Measurements from ENCODE around the gene ZC3H13.

Gene ZC3H13

GRCh38 chr13:45967589-45967988, 85.0 kb downstream of the ZC3H13 start:
- no peak overlapping the region for H2AFZ ChIP-seq (ENCODE audit: low read length)
- peaks cover 0 to 2% of the 10 kb centered on the region in 2 donors for H3K9me3 ChIP-seq (replicated peaks in 1 of 2; ENCODE audit: control insufficient read depth in 2 of 2, insufficient read depth in 1 of 2, low read depth in 1 of 2, low read length in 2 of 2)
- no peak overlapping the region for H2AK5ac ChIP-seq (ENCODE audit: low read depth, low read length)
- H2BK120ac ChIP-seq (ENCODE audit: low read depth, low read length), result no peak overlapping the region
- no peak overlapping the region for H3K4me3 ChIP-seq (ENCODE audit: low read length in 2 of 2)
- no peaks in the 10 kb centered on the region for H3K79me1 ChIP-seq (ENCODE audit: low read depth, low read length)
- no peak for DNase-seq (ENCODE audit: low spot score)
- no peak overlapping the region for H3K27ac ChIP-seq (replicated peaks; ENCODE audit: low read length)
- no peak overlapping the region for H4K8ac ChIP-seq (ENCODE audit: low read depth, low read length)
- H4K91ac ChIP-seq (ENCODE audit: low read depth, low read length, poor library complexity), result no peak overlapping the region
- no peak overlapping the region for H3K4me2 ChIP-seq (ENCODE audit: insufficient read depth, low read length, poor library complexity, severe bottlenecking)
- no peak overlapping the region for H3K23ac ChIP-seq (ENCODE audit: low read depth, low read length, poor library complexity)
- WGBS, 2 donors (ENCODE audit: extremely low coverage in 2 of 2, insufficient read length in 2 of 2, insufficient replicate concordance in 1 of 2), result 100% methylated on average over 4 of the region's 16 CpGs; no CpG with 5 or more reads in 1 of the 2 donors
- H3K9ac ChIP-seq (ENCODE audit: low read depth, low read length, poor library complexity), result no peak overlapping the region
- no peak overlapping the region for H3K18ac ChIP-seq (ENCODE audit: low read length)
- no peaks in the 10 kb centered on the region for H3K4me1 ChIP-seq (ENCODE audit: control insufficient read depth in 2 of 2, insufficient read depth in 1 of 2, low read depth in 1 of 2, low read length in 2 of 2)
- no peak overlapping the region for H2BK12ac ChIP-seq (ENCODE audit: low read length)
- H3K27me3 ChIP-seq (ENCODE audit: control insufficient read depth in 3 of 3, insufficient read depth in 3 of 3, low read depth in 1 of 3, low read length in 3 of 3), result no peaks in the 10 kb centered on the region
- H3K4ac ChIP-seq (ENCODE audit: low read length), result no peak overlapping the region
- H3K36me3 ChIP-seq (replicated peaks in 1 of 2; ENCODE audit: control insufficient read depth in 2 of 2, insufficient read depth in 2 of 2, low read length in 2 of 2), result peaks cover 22 to 100% of the 10 kb centered on the region in 2 donors
- H2BK15ac ChIP-seq (ENCODE audit: low read length), result no peak overlapping the region
- no peak overlapping the region for H2BK5ac ChIP-seq (ENCODE audit: low read length)
- H3K14ac ChIP-seq (ENCODE audit: low read length), result no peak overlapping the region

GRCh38 chr13:45966715-45967114, 85.8 kb downstream of the ZC3H13 start:
- DNase-seq (ENCODE audit: low spot score), result no peak
- no peaks in the 10 kb centered on the region for H3K27me3 ChIP-seq (ENCODE audit: control insufficient read depth in 3 of 3, insufficient read depth in 3 of 3, low read depth in 1 of 3, low read length in 3 of 3)
- H3K27ac ChIP-seq (replicated peaks; ENCODE audit: low read length), result no peak overlapping the region
- no peaks in the 10 kb centered on the region for H3K9me3 ChIP-seq (replicated peaks in 1 of 2; ENCODE audit: control insufficient read depth in 2 of 2, insufficient read depth in 1 of 2, low read depth in 1 of 2, low read length in 2 of 2)
- H4K8ac ChIP-seq (ENCODE audit: low read depth, low read length), result no peak overlapping the region
- no peak overlapping the region for H3K4ac ChIP-seq (ENCODE audit: low read length)
- H2BK15ac ChIP-seq (ENCODE audit: low read length), result no peak overlapping the region
- no peaks in the 10 kb centered on the region for H3K79me1 ChIP-seq (ENCODE audit: low read depth, low read length)
- no peak overlapping the region for H2BK5ac ChIP-seq (ENCODE audit: low read length)
- H3K18ac ChIP-seq (ENCODE audit: low read length), result no peak overlapping the region
- no peak overlapping the region for H3K4me3 ChIP-seq (ENCODE audit: low read length in 2 of 2)
- H3K4me2 ChIP-seq (ENCODE audit: insufficient read depth, low read length, poor library complexity, severe bottlenecking), result no peak overlapping the region
- WGBS, 2 donors (ENCODE audit: extremely low coverage in 2 of 2, insufficient read length in 2 of 2, insufficient replicate concordance in 1 of 2), result no CpG with 5 or more reads among the region's 3 CpGs
- no peak overlapping the region for H2BK12ac ChIP-seq (ENCODE audit: low read length)
- no peak overlapping the region for H3K23ac ChIP-seq (ENCODE audit: low read depth, low read length, poor library complexity)
- H3K9ac ChIP-seq (ENCODE audit: low read depth, low read length, poor library complexity), result no peak overlapping the region
- no peak overlapping the region for H3K14ac ChIP-seq (ENCODE audit: low read length)
- H4K91ac ChIP-seq (ENCODE audit: low read depth, low read length, poor library complexity), result no peak overlapping the region
- no peak overlapping the region for H2BK120ac ChIP-seq (ENCODE audit: low read depth, low read length)
- peaks cover 20 to 99% of the 10 kb centered on the region in 2 donors for H3K36me3 ChIP-seq (replicated peaks in 1 of 2; ENCODE audit: control insufficient read depth in 2 of 2, insufficient read depth in 2 of 2, low read length in 2 of 2)
- no peak overlapping the region for H2AK5ac ChIP-seq (ENCODE audit: low read depth, low read length)
- H3K4me1 ChIP-seq (ENCODE audit: control insufficient read depth in 2 of 2, insufficient read depth in 1 of 2, low read depth in 1 of 2, low read length in 2 of 2), result no peaks in the 10 kb centered on the region
- H2AFZ ChIP-seq (ENCODE audit: low read length), result no peak overlapping the region

- Histone ChIP-seq H4K91ac (ENCODE audit: low read depth, low read length, poor library complexity) (no peak overlapping the region), H3K27ac (replicated peaks; ENCODE audit: low read length) (no peak overlapping the region), H3K27me3 (ENCODE audit: control insufficient read depth in 3 of 3, insufficient read depth in 3 of 3, low read depth in 1 of 3, low read length in 3 of 3) (no peaks in the 10 kb centered on the region), H2BK15ac (ENCODE audit: low read length) (no peak overlapping the region), H2BK120ac (ENCODE audit: low read depth, low read length) (no peak overlapping the region), H2BK12ac (ENCODE audit: low read length) (no peak overlapping the region), H2AFZ (ENCODE audit: low read length) (no peak overlapping the region), H3K4me1 (ENCODE audit: control insufficient read depth in 2 of 2, insufficient read depth in 1 of 2, low read depth in 1 of 2, low read length in 2 of 2) (no peaks in the 10 kb centered on the region), H3K9ac (ENCODE audit: low read depth, low read length, poor library complexity) (no peak overlapping the region), H3K14ac (ENCODE audit: low read length) (no peak overlapping the region), H3K79me1 (ENCODE audit: low read depth, low read length) (no peaks in the 10 kb centered on the region), H4K8ac (ENCODE audit: low read depth, low read length) (no peak overlapping the region), H3K9me3 (replicated peaks in 1 of 2; ENCODE audit: control insufficient read depth in 2 of 2, insufficient read depth in 1 of 2, low read depth in 1 of 2, low read length in 2 of 2) (no peaks in the 10 kb centered on the region), H3K4me2 (ENCODE audit: insufficient read depth, low read length, poor library complexity, severe bottlenecking) (no peak overlapping the region), H3K4ac (ENCODE audit: low read length) (no peak overlapping the region), H3K36me3 (replicated peaks in 1 of 2; ENCODE audit: control insufficient read depth in 2 of 2, insufficient read depth in 2 of 2, low read length in 2 of 2) (peaks cover 4 to 89% of the 10 kb centered on the region in 2 donors), H3K18ac (ENCODE audit: low read length) (no peak overlapping the region), H2AK5ac (ENCODE audit: low read depth, low read length) (no peak overlapping the region), H2BK5ac (ENCODE audit: low read length) (no peak overlapping the region), H3K4me3 (ENCODE audit: low read length in 2 of 2) (no peak overlapping the region), H3K23ac (ENCODE audit: low read depth, low read length, poor library complexity) (no peak overlapping the region)
- no peak for DNase-seq (ENCODE audit: low spot score)
- no CpG with 5 or more reads among the region's 1 CpG for WGBS, 2 donors (ENCODE audit: extremely low coverage in 2 of 2, insufficient read length in 2 of 2, insufficient replicate concordance in 1 of 2)
Observed at GRCh38 chr13:45961468-45961867, 91.1 kb downstream of the ZC3H13 start.

DNA sequence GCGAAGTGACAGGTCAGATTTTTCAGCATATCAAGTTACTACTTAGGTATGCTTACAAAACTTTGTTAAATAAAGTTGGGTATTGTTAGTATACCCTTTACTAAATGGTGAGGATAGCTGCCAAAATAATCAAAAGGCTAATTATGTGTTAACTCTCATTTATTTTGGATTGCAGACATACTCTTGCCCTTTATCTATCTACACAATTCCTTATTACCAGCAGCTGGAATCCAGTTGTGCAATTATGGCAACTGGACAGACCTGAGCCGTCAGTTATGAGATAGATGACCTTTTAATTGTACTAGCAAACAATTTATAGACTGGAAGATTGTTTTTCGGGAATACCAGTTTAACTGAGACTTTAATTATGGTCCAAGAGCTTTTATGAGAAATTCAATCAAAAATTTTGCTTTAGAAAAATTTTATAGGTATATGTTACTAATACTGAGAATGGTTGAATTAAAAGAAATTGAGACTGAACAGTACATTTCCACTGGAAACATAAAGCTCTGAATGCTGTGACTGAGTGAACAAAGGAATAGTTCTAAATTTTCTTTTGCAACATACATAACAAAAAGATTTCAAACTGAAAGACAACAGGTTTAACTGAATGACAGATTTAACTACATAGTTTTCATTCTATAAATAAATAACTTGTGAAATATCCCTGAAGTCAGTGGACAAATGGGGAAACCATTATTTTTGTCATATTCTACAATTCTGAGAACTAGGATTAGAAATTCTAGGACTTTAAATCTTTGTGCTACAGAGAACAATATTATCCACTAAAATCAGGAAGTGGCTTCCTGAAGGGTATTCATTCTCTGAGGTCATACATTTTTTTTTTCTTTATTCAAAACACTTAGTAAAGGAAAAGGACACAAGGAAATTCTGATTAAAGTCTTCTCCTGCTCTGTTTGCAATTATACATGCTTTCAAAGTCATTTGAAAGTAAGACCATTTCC, 97.4 kb downstream of the ZC3H13 start:
- no peak overlapping the region for H3K18ac ChIP-seq (ENCODE audit: low read length)

More for the DNA sequence above, 97.4 kb downstream of the ZC3H13 start:
- no peak overlapping the region for H3K23ac ChIP-seq (ENCODE audit: low read depth, low read length, poor library complexity)
- no peak overlapping the region for H3K27ac ChIP-seq (replicated peaks; ENCODE audit: low read length)
- H2BK15ac ChIP-seq (ENCODE audit: low read length), result no peak overlapping the region
- H3K14ac ChIP-seq (ENCODE audit: low read length), result no peak overlapping the region
- H3K79me1 ChIP-seq (ENCODE audit: low read depth, low read length), result no peaks in the 10 kb centered on the region
- H3K9me3 ChIP-seq (replicated peaks in 1 of 2; ENCODE audit: control insufficient read depth in 2 of 2, insufficient read depth in 1 of 2, low read depth in 1 of 2, low read length in 2 of 2), result no peaks in the 10 kb centered on the region
- DNase-seq (ENCODE audit: low spot score), result no peak
- WGBS, 2 donors (ENCODE audit: extremely low coverage in 2 of 2, insufficient read length in 2 of 2, insufficient replicate concordance in 1 of 2), result no CpG with 5 or more reads among the region's 3 CpGs
- no peaks in the 10 kb centered on the region for H3K27me3 ChIP-seq (ENCODE audit: control insufficient read depth in 3 of 3, insufficient read depth in 3 of 3, low read depth in 1 of 3, low read length in 3 of 3)
- H3K36me3 ChIP-seq (replicated peaks in 1 of 2; ENCODE audit: control insufficient read depth in 2 of 2, insufficient read depth in 2 of 2, low read length in 2 of 2), result peaks cover 2 to 59% of the 10 kb centered on the region in 2 donors
- no peak overlapping the region for H2AK5ac ChIP-seq (ENCODE audit: low read depth, low read length)
- H2BK12ac ChIP-seq (ENCODE audit: low read length), result no peak overlapping the region
- no peak overlapping the region for H4K91ac ChIP-seq (ENCODE audit: low read depth, low read length, poor library complexity)
- no peak overlapping the region for H3K4me3 ChIP-seq (ENCODE audit: low read length in 2 of 2)
- H3K4me2 ChIP-seq (ENCODE audit: insufficient read depth, low read length, poor library complexity, severe bottlenecking), result no peak overlapping the region
- no peak overlapping the region for H3K9ac ChIP-seq (ENCODE audit: low read depth, low read length, poor library complexity)
- no peak overlapping the region for H4K8ac ChIP-seq (ENCODE audit: low read depth, low read length)
- H2AFZ ChIP-seq (ENCODE audit: low read length), result no peak overlapping the region
- no peak overlapping the region for H2BK120ac ChIP-seq (ENCODE audit: low read depth, low read length)
- no peak overlapping the region for H3K4ac ChIP-seq (ENCODE audit: low read length)
- no peaks in the 10 kb centered on the region for H3K4me1 ChIP-seq (ENCODE audit: control insufficient read depth in 2 of 2, insufficient read depth in 1 of 2, low read depth in 1 of 2, low read length in 2 of 2)
- H2BK5ac ChIP-seq (ENCODE audit: low read length), result no peak overlapping the region
